OCI-LY1 (cell line): ENCODE results near the gene NUDT21.

Experiments
- H2AFZ ChIP-seq: fragments of 200-600 bp; sonication (generic), shearing (Covaris generic); 2 replicates; pipeline ENCODE4 v1.6.0; 2014; ENCODE audit warnings: antibody characterized with exemption, mild to moderate bottlenecking, low read length
- H3F3A ChIP-seq: fragments of 200-600 bp; sonication (generic), shearing (Covaris generic); 2 replicates; pipeline ENCODE4 v1.6.0; 2014; ENCODE audit warnings: mild to moderate bottlenecking, antibody characterized with exemption, low read length, moderate library complexity; ENCODE audit not compliant: insufficient read depth
- H3K27ac ChIP-seq: fragments of 200-600 bp; sonication (generic); 2 replicates; pipeline ENCODE4 v1.5.1; 2014; ENCODE audit warnings: low read length, mixed run types, mild to moderate bottlenecking, low read depth; ENCODE audit not compliant: poor library complexity, severe bottlenecking
- H3K27me3 ChIP-seq: fragments of 200-600 bp; sonication (generic); 2 replicates; pipeline ENCODE4 v1.6.0; 2014; ENCODE audit warnings: antibody characterized with exemption, mild to moderate bottlenecking, low read length, moderate library complexity; ENCODE audit not compliant: insufficient read depth
- H3K36me3 ChIP-seq: fragments of 200-600 bp; sonication (generic); 2 replicates; pipeline ENCODE4 v1.6.1; 2014; ENCODE audit warnings: mild to moderate bottlenecking, antibody characterized with exemption, low read length, moderate library complexity, mixed read lengths; ENCODE audit not compliant: insufficient read depth
- H3K4me1 ChIP-seq: fragments of 200-600 bp; sonication (generic); 2 replicates; pipeline ENCODE4 v1.5.1; 2014; ENCODE audit warnings: mild to moderate bottlenecking, low read length, moderate library complexity; ENCODE audit not compliant: insufficient read depth, severe bottlenecking
- H3K4me2 ChIP-seq: fragments of 200-600 bp; sonication (generic), shearing (Covaris generic); 2 replicates; pipeline ENCODE4 v1.6.1; 2014; ENCODE audit warnings: low read length
- H3K4me3 ChIP-seq: fragments of 200-600 bp; sonication (generic); 2 replicates; pipeline ENCODE4 v1.5.1; 2014; ENCODE audit warnings: low read length, low read depth, mild to moderate bottlenecking, mixed read lengths; ENCODE audit not compliant: poor library complexity, severe bottlenecking
- H3K79me2 ChIP-seq: fragments of 200-600 bp; shearing (Covaris generic); 2 replicates; pipeline ENCODE4 v1.6.1; 2016; ENCODE audit warnings: mixed run types, low read length, mixed read lengths; ENCODE audit not compliant: insufficient read depth
- H3K9ac ChIP-seq: fragments of 200-600 bp; sonication (generic), shearing (Covaris generic); 2 replicates; pipeline ENCODE4 v1.6.1; 2014; ENCODE audit warnings: mild to moderate bottlenecking, low read length, mixed read lengths
- H3K9me2 ChIP-seq: fragments of 200-600 bp; sonication (generic), shearing (Covaris generic); 2 replicates; pipeline ENCODE4 v1.6.1; 2014; ENCODE audit warnings: low read depth, mild to moderate bottlenecking, low read length, mixed read lengths
- H3K9me3 ChIP-seq: fragments of 200-600 bp; shearing (Covaris generic); 2 replicates; pipeline ENCODE4 v1.6.1; 2014; ENCODE audit warnings: low read length, mixed read lengths
- H4K20me1 ChIP-seq: fragments of 200-600 bp; sonication (generic), shearing (Covaris generic); 2 replicates; pipeline ENCODE4 v1.6.0; 2016; ENCODE audit warnings: mild to moderate bottlenecking, low read length; ENCODE audit not compliant: insufficient read depth
- CTCF ChIP-seq: fragments of 200-600 bp; sonication (generic), shearing (Covaris generic); IDR thresholded peaks from 2 replicates; pipeline ENCODE4 v1.5.1; 2017; ENCODE audit warnings: mild to moderate bottlenecking, antibody characterized with exemption, low read length, moderate library complexity, mixed read lengths
- EZH2 ChIP-seq: fragments of 200-600 bp; sonication (generic), shearing (Covaris generic); IDR thresholded peaks from 2 replicates; pipeline ENCODE4 v1.8.0; 2017; ENCODE audit warnings: borderline replicate concordance, mixed run types, mild to moderate bottlenecking, antibody characterized with exemption, low read length, moderate library complexity, mixed read lengths

Gene NUDT21

GRCh38 chr16:56475201-56475600 is 24.1 kb upstream of the NUDT21 start:
- no peaks in the 10 kb centered on the region for H3K9me2 ChIP-seq
- H3K9me3 ChIP-seq: no peaks in the 10 kb centered on the region
- no peaks in the 10 kb centered on the region for H3K27me3 ChIP-seq
- H3K4me3 ChIP-seq: no peak overlapping the region
- H3K4me1 ChIP-seq: no peaks in the 10 kb centered on the region
- H3K9ac ChIP-seq: no peak overlapping the region
- H3K27ac ChIP-seq: no peak overlapping the region
- no peak overlapping the region for H2AFZ ChIP-seq
- H3K4me2 ChIP-seq: no peak overlapping the region
- no peaks in the 10 kb centered on the region for H3F3A ChIP-seq
- H4K20me1 ChIP-seq: no peaks in the 10 kb centered on the region
- peaks cover 81% of the 10 kb centered on the region for H3K36me3 ChIP-seq
- H3K79me2 ChIP-seq: no peaks in the 10 kb centered on the region
- no peak for TF ChIP-seq EZH2
- TF ChIP-seq CTCF: no peak

GRCh38 chr16:56470666-56471065 is 19.5 kb upstream of the NUDT21 start:
- H3K9me3 ChIP-seq: no peaks in the 10 kb centered on the region
- H3K79me2 ChIP-seq: no peaks in the 10 kb centered on the region
- no peaks in the 10 kb centered on the region for H3K4me1 ChIP-seq
- H2AFZ ChIP-seq: no peak overlapping the region
- H3K9me2 ChIP-seq: no peaks in the 10 kb centered on the region
- no peaks in the 10 kb centered on the region for H3F3A ChIP-seq
- H3K27me3 ChIP-seq: no peaks in the 10 kb centered on the region
- H3K4me2 ChIP-seq: no peak overlapping the region
- H3K27ac ChIP-seq: no peak overlapping the region
- H3K4me3 ChIP-seq: no peak overlapping the region
- no peaks in the 10 kb centered on the region for H4K20me1 ChIP-seq
- H3K36me3 ChIP-seq: peaks cover 95% of the 10 kb centered on the region
- no peak overlapping the region for H3K9ac ChIP-seq
- TF ChIP-seq EZH2 (no peak), CTCF (no peak)

- no peak overlapping the region for H3K4me3 ChIP-seq
- no peak overlapping the region for H3K27ac ChIP-seq
- H3K9me3 ChIP-seq: no peaks in the 10 kb centered on the region
- no peaks in the 10 kb centered on the region for H3F3A ChIP-seq
- H3K9ac ChIP-seq: no peak overlapping the region
- peaks cover 95% of the 10 kb centered on the region for H3K36me3 ChIP-seq
- H4K20me1 ChIP-seq: no peaks in the 10 kb centered on the region
- TF ChIP-seq EZH2 (no peak), CTCF (no peak)
- no peaks in the 10 kb centered on the region for H3K27me3 ChIP-seq
- no peaks in the 10 kb centered on the region for H3K4me1 ChIP-seq
- H3K79me2 ChIP-seq: no peaks in the 10 kb centered on the region
- no peak overlapping the region for H3K4me2 ChIP-seq
- H2AFZ ChIP-seq: no peak overlapping the region
- H3K9me2 ChIP-seq: no peaks in the 10 kb centered on the region
Observed at GRCh38 chr16:56470232-56470631, 19.1 kb upstream of the NUDT21 start.
